GM19395 (cell line): ENCODE data around the gene HELLS.
"Not testable (repeated sequence)": the region's sequence is repeated elsewhere in the genome, so short reads cannot be mapped to it uniquely, and the experiment has no call there.

Experiments used
- ATAC-seq: cut with Tn5 transposase; IDR thresholded peaks from one replicate; pipeline ENCODE4 v1.9.1; 2021; ENCODE audit warnings: mild to moderate bottlenecking, moderate library complexity; ENCODE audit not compliant: unreplicated experiment

HELLS gene

GRCh38 chr10:94602729-94603515, 57.3 kb downstream of the HELLS start:
- ATAC-seq: no peak

- peak; percentile 87 for ATAC-seq
These were observed 61.5 kb downstream of the HELLS start for GRCh38 chr10:94607111-94607510.

GRCh38 chr10:94608559-94608958, 63.0 kb downstream of the HELLS start:
- ATAC-seq: no peak

GRCh38 chr10:94614558-94614957, 69.0 kb downstream of the HELLS start:
- no peak for ATAC-seq

GRCh38 chr10:94617389-94617944, 71.9 kb downstream of the HELLS start:
- no peak for ATAC-seq

GRCh38 chr10:94622666-94623205, 77.1 kb downstream of the HELLS start:
- no peak for ATAC-seq

GRCh38 chr10:94623572-94623971, 78.0 kb downstream of the HELLS start:
- ATAC-seq: no peak

GRCh38 chr10:94626476-94626875, 80.9 kb downstream of the HELLS start:
- ATAC-seq: no peak

GRCh38 chr10:94627511-94627910, 81.9 kb downstream of the HELLS start:
- ATAC-seq: no peak

GRCh38 chr10:94630017-94630688, 84.6 kb downstream of the HELLS start:
- ATAC-seq: no peak

GRCh38 chr10:94631077-94631875, 85.7 kb downstream of the HELLS start:
- ATAC-seq: no peak

GRCh38 chr10:94632954-94633353, 87.4 kb downstream of the HELLS start:
- no peak for ATAC-seq

- not testable (repeated sequence) for ATAC-seq
These were observed 92.5 kb downstream of the HELLS start for GRCh38 chr10:94638097-94638496.

- no peak for ATAC-seq
These were observed 94.3 kb downstream of the HELLS start for GRCh38 chr10:94639902-94640301.

- no peak for ATAC-seq
These were observed 95.0 kb downstream of the HELLS start for GRCh38 chr10:94640562-94640961.

- ATAC-seq: no peak
These were observed 95.9 kb downstream of the HELLS start for GRCh38 chr10:94641480-94641879.

GRCh38 chr10:94644352-94644751, 98.8 kb downstream of the HELLS start:
- no peak for ATAC-seq

- peak; percentile 72 for ATAC-seq
These were observed 99.7 kb downstream of the HELLS start for GRCh38 chr10:94645285-94645684.
